ENCODE measurements around the gene NCKAP5. TPM values are rescaled to one million over a fixed set of nuclear protein-coding genes. Genes with fewer than 3 reads are reported as not detected.

NCKAP5 gene
- total and polyA plus RNA-seq, 2 of the 13 experiments (the other 11 are each of a cell fraction or from before 2014, with no cell fraction given) = 0.01 TPM; not detected in 1

DNA sequence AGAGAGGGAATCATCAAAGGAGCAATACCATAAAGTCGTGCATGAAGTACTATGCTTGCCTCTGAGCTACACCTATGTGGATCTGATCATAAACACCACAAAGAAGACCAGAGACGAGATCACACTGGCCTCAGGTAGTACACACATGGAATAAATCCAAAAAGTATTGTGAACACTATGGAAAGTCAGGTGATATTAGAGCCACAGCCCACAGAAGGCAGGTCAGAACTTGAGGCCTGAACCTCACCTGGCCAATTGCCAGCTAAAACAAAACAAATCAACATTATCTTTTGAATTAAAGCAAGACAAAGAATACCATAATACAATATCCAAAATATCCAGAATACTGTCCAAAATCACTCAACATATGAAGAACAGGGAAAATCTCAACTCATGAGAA, 371.1 kb downstream of the NCKAP5 start:
- WGBS (ENCODE audit: low lambda C conversion rate) = 0% methylated on average over 2 of the region's 2 CpGs
- CTCF ChIA-PET (ENCODE audit: low intra/inter-chr PET ratio, low total read pairs) = no interaction called here
- Histone ChIP-seq H3K27me3 (ENCODE audit: control insufficient read depth in 1 of 2, insufficient read depth in 2 of 2, low read length in 2 of 2) (no peaks in the 10 kb centered on the region), H2AFZ (ENCODE audit: low read length) (no peak overlapping the region), H3K4me1 (ENCODE audit: insufficient read depth, low read length) (no peaks in the 10 kb centered on the region), H3K9ac (ENCODE audit: insufficient read depth, low read depth, low read length) (no peak overlapping the region), H4K20me1 (ENCODE audit: insufficient read depth, low read length) (no peaks in the 10 kb centered on the region), H3K36me3 (replicated peaks in 1 of 2; ENCODE audit: control insufficient read depth in 1 of 2, insufficient read depth in 2 of 2, low read length in 2 of 2) (no peaks in the 10 kb centered on the region), H3K4me3 (replicated peaks in 1 of 3; ENCODE audit: insufficient read depth in 1 of 3, low read depth in 2 of 3, low read length in 3 of 3) (no peak overlapping the region), H3K79me2 (ENCODE audit: insufficient read depth, low read length) (no peaks in the 10 kb centered on the region), H3K4me2 (ENCODE audit: low read depth, low read length) (no peak overlapping the region), H3K27ac (ENCODE audit: extremely low read length, insufficient read depth, low read length) (no peak overlapping the region), H3K9me3 (ENCODE audit: low read length) (peaks cover 51% of the 10 kb centered on the region)
- POLR2A ChIA-PET = no interaction called here
- TF ChIP-seq, protein P1, sequence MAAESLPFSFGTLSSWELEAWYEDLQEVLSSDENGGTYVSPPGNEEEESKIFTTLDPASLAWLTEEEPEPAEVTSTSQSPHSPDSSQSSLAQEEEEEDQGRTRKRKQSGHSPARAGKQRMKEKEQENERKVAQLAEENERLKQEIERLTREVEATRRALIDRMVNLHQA (CRISPR knock-in tag; IDR thresholded peaks at IDR 0.05) = no peak
- TF ChIP-seq, protein P2, sequence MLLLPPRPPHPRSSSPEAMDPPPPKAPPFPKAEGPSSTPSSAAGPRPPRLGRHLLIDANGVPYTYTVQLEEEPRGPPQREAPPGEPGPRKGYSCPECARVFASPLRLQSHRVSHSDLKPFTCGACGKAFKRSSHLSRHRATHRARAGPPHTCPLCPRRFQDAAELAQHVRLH (CRISPR knock-in tag; IDR thresholded peaks at IDR 0.05; ENCODE audit: borderline replicate concordance, low read depth) = no peak
- TF ChIP-seq, protein P3, sequence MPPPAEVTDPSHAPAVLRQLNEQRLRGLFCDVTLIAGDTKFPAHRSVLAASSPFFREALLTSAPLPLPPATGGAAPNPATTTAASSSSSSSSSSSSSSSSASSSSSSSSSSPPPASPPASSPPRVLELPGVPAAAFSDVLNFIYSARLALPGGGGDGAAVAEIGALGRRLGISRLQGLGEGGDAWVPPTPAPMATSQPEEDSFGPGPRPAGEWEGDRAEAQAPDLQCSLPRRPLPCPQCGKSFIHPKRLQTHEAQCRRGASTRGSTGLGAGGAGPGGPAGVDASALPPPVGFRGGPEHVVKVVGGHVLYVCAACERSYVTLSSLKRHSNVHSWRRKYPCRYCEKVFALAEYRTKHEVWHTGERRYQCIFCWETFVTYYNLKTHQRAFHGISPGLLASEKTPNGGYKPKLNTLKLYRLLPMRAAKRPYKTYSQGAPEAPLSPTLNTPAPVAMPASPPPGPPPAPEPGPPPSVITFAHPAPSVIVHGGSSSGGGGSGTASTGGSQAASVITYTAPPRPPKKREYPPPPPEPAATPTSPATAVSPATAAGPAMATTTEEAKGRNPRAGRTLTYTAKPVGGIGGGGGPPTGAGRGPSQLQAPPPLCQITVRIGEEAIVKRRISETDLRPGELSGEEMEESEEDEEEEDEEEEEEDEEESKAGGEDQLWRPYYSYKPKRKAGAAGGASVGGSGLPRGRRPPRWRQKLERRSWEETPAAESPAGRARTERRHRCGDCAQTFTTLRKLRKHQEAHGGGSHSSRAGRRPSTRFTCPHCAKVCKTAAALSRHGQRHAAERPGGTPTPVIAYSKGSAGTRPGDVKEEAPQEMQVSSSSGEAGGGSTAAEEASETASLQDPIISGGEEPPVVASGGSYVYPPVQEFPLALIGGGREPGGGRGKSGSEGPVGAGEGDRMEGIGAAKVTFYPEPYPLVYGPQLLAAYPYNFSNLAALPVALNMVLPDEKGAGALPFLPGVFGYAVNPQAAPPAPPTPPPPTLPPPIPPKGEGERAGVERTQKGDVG (CRISPR knock-in tag; IDR thresholded peaks at IDR 0.05; ENCODE audit: borderline replicate concordance) = no peak
- no peak for TF ChIP-seq RBAK (CRISPR knock-in tag; IDR thresholded peaks at IDR 0.05)
- no peak for TF ChIP-seq NBN (conservative IDR thresholded peaks at IDR 0.05)
- no peak for TF ChIP-seq TP53 (CRISPR knock-in tag; conservative IDR thresholded peaks at IDR 0.05)
- TF ChIP-seq, protein P4, sequence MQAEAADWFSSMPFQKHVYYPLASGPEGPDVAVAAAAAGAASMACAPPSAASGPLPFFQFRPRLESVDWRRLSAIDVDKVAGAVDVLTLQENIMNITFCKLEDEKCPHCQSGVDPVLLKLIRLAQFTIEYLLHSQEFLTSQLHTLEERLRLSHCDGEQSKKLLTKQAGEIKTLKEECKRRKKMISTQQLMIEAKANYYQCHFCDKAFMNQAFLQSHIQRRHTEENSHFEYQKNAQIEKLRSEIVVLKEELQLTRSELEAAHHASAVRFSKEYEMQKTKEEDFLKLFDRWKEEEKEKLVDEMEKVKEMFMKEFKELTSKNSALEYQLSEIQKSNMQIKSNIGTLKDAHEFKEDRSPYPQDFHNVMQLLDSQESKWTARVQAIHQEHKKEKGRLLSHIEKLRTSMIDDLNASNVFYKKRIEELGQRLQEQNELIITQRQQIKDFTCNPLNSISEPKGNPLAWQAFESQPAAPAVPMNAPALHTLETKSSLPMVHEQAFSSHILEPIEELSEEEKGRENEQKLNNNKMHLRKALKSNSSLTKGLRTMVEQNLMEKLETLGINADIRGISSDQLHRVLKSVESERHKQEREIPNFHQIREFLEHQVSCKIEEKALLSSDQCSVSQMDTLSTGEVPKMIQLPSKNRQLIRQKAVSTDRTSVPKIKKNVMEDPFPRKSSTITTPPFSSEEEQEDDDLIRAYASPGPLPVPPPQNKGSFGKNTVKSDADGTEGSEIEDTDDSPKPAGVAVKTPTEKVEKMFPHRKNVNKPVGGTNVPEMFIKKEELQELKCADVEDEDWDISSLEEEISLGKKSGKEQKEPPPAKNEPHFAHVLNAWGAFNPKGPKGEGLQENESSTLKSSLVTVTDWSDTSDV (CRISPR knock-in tag; IDR thresholded peaks at IDR 0.05) = no peak
- ATAC-seq = no peak
- intact Hi-C loops (cut with micrococcal nuclease; ENCODE audit: unreplicated experiment) (no loop called here), in situ Hi-C loops (cut with HindIII; ENCODE audit: extremely low pct_ligation_motif_present, low pct_unique_long_range_greater_than_20kb) (no loop called here)
- no peak for FAIRE-seq
- no TSS peak for BruUV-seq (replicated peaks)
- DNase-seq (ENCODE audit: low spot score) = no peak

Measured in HepG2 (cell line).